Kidney epithelial cell (primary cell): ENCODE data around the gene R3HDM1. TPM values are rescaled to one million over a fixed set of nuclear protein-coding genes. Genes with fewer than 3 reads are reported as not detected.

ENCODE experiments used
- DNase-seq: peaks from one replicate; pipeline ENCODE4 v3.0.0-alpha.2; 2010; ENCODE audit warnings: low read depth
- H3K27me3 ChIP-seq: 2 replicates; pipeline ENCODE4 v1.6.0; 2011; ENCODE audit warnings: low read length; ENCODE audit not compliant: control insufficient read depth, insufficient read depth
- H3K36me3 ChIP-seq: 2 replicates; pipeline ENCODE4 v1.5.1; 2011; ENCODE audit warnings: low read length; ENCODE audit not compliant: control insufficient read depth, insufficient read depth
- H3K4me3 ChIP-seq: 2 replicates; pipeline ENCODE4 v1.5.1; 2011; ENCODE audit warnings: low read depth, mild to moderate bottlenecking, control low read depth, low read length
- total RNA-seq: library from RNA; depleted of rRNA; stranded (reverse); fragments of >200 nt; gene quantifications from 2 replicates; pipeline ENCODE4 v1.2.3, GENCODE V29; 2015
- TF ChIP-seq, protein P1 (sequence below): IDR thresholded peaks from 2 replicates; pipeline ENCODE4 v1.5.1; 2011; ENCODE audit warnings: mild to moderate bottlenecking, moderate library complexity, low read length, control low read depth, inconsistent platforms; ENCODE audit not compliant: insufficient read depth, poor library complexity, severe bottlenecking

The R3HDM1 gene
- total RNA-seq, 1 donor from 2014 or later, result 12.7 TPM

DNA sequence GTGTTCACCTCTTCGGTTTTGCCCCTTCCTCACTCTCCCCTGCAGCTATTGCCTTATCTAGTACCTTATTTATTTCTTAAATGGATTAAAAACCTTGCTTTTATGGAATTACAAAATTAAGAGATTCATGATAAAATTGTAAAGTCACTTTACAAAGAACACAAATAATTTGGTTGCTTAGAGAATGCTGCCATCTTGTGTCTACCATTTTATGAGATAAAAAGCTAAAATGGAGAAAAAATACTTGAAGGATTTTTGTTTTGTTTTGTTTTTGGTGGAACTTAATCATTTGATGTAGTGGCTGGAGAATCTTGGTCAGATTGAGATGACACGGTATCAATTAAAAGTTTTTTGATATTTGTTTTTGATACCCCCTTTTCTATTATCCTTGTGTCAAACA lies 69.6 kb downstream of the R3HDM1 start:
- no peak overlapping the region for H3K4me3 ChIP-seq
- no peaks in the 10 kb centered on the region for H3K36me3 ChIP-seq
- no peaks in the 10 kb centered on the region for H3K27me3 ChIP-seq
- no peak for DNase-seq
- TF ChIP-seq, protein P1, sequence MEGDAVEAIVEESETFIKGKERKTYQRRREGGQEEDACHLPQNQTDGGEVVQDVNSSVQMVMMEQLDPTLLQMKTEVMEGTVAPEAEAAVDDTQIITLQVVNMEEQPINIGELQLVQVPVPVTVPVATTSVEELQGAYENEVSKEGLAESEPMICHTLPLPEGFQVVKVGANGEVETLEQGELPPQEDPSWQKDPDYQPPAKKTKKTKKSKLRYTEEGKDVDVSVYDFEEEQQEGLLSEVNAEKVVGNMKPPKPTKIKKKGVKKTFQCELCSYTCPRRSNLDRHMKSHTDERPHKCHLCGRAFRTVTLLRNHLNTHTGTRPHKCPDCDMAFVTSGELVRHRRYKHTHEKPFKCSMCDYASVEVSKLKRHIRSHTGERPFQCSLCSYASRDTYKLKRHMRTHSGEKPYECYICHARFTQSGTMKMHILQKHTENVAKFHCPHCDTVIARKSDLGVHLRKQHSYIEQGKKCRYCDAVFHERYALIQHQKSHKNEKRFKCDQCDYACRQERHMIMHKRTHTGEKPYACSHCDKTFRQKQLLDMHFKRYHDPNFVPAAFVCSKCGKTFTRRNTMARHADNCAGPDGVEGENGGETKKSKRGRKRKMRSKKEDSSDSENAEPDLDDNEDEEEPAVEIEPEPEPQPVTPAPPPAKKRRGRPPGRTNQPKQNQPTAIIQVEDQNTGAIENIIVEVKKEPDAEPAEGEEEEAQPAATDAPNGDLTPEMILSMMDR, result no peak

DNA sequence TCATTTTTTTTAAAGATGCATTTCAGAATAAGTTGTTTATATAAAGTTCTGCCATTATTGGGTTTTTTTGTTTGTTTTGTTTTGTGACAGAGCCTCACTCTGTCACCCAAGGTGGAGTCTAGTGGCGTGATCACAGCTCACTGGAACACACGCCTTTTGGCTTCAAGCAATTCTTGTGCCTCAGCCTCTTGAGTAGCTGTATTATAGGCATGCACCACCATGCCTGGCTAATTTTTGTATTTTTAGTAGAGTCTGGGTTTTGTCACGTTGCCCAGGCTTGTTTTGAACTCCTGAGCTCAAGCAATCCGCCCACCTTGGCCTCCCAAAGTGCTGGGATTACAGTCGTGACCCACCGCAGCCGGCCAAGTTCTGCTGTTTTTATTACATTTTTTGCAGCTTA lies 72.3 kb downstream of the R3HDM1 start:
- no peak for DNase-seq
- Histone ChIP-seq H3K4me3 (no peak overlapping the region), H3K36me3 (no peaks in the 10 kb centered on the region), H3K27me3 (no peaks in the 10 kb centered on the region)
- TF ChIP-seq, protein P1, result no peak

DNA sequence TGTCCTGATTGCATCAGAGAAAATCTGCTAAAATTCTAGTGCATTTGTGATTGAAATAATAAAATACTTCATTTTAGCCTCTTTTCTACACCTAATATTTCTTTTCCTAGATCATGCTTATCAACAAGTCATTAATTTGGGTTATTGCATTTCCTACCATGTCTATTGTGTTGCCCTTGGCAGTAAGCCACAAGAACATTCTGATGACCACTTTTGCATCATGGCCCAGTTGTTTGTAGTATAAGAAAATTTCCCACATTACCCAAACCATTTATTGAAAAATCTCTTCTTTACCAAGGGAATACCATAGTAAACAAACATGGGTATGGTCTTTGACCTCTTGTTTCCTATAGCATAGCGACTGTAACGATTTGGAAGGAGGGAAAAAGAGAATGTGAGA lies 76.3 kb downstream of the R3HDM1 start:
- Histone ChIP-seq H3K36me3 (no peaks in the 10 kb centered on the region), H3K4me3 (no peak overlapping the region), H3K27me3 (no peaks in the 10 kb centered on the region)
- TF ChIP-seq, protein P1, result no peak
- no peak for DNase-seq

DNA sequence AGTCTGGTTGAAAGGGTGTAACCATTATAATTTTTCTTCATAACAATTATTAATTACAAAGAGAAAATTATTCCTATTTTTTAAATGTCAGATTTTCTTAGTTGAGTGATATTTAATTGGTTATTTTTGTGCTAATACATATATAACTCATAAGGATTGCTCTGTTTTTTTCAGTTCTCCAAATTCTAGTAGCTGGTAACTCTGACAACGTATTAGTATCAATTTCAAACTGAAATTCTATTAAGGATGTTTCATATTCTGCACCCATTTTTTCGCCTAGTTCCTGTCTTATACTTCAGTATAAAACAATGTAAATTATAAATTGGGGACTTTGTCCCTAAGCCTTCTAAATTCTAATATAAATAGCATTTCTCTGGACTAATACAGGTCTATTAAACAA lies 81.0 kb downstream of the R3HDM1 start:
- no peak for DNase-seq
- Histone ChIP-seq H3K4me3 (no peak overlapping the region), H3K27me3 (no peaks in the 10 kb centered on the region), H3K36me3 (no peaks in the 10 kb centered on the region)
- TF ChIP-seq, protein P1, result no peak

DNA sequence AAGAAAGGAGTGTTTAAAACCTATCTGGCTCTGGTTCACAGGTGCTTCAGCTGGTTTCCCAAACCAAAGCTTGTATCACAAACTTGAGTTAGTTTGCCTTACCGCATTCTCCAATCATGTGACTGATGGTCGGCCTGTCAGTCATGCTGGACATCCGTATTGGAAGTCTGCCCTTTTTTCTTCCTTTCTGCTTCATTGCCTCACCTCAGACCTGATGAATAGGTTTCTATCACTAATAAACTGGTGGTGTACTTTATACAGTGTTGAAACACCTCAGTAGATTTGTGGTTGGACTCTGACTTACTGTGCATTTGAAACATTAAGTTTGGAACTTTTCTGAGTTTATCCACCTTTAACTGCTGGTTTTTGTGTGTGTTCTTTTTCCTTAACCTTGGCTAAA lies 84.1 kb downstream of the R3HDM1 start:
- TF ChIP-seq, protein P1, result no peak
- no peaks in the 10 kb centered on the region for H3K36me3 ChIP-seq
- H3K27me3 ChIP-seq, result no peaks in the 10 kb centered on the region
- peak; percentile 23 for DNase-seq
- no peak overlapping the region for H3K4me3 ChIP-seq

DNA sequence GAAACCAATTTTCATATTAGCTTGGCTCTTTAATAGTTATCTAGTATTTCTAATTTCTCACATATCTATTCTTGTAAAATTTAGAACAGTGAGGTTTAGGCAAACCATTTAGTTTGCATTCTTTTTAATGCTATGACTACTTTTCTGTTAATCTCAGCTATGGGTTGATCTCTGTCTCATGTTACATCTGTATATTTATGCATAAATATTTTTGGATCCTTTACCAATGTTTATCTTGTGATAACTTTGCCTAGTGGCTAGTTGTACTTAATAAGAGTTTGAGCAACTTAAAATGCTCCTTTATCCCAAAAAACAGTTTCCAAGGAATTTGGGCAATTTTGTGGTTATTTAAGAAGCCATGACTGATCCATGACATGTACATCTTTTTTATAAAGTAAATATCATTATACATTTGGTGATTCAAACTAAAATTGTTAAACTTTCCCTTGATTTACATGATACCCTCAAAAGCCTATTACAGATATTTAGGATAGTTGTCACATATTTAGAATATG lies 86.3 kb downstream of the R3HDM1 start:
- no peaks in the 10 kb centered on the region for H3K27me3 ChIP-seq
- TF ChIP-seq, protein P1, result no peak
- H3K4me3 ChIP-seq, result no peak overlapping the region

More for the DNA sequence above, 86.3 kb downstream of the R3HDM1 start:
- no peaks in the 10 kb centered on the region for H3K36me3 ChIP-seq
- DNase-seq, result no peak
